PC-3 (cell line): Measurements from ENCODE around the gene CHKB.
"Not testable (repeated sequence)": the region's sequence is repeated elsewhere in the genome, so short reads cannot be mapped to it uniquely, and the experiment has no call there.

ENCODE experiments used
- EZH2phosphoT487 ChIP-seq: fragments of 300-600 bp; sonication (generic); IDR thresholded peaks from 2 replicates; pipeline ENCODE4 v1.6.1; 2018; ENCODE audit warnings: mild to moderate bottlenecking, antibody characterized with exemption, low read length, borderline replicate concordance
- TF ChIP-seq, protein P1 (sequence below): fragments of 300-600 bp; sonication (generic); conservative IDR thresholded peaks from 2 replicates; pipeline ENCODE4 v1.5.1; 2017; ENCODE audit warnings: antibody characterized with exemption, low read depth, mild to moderate bottlenecking, low read length

DNA sequence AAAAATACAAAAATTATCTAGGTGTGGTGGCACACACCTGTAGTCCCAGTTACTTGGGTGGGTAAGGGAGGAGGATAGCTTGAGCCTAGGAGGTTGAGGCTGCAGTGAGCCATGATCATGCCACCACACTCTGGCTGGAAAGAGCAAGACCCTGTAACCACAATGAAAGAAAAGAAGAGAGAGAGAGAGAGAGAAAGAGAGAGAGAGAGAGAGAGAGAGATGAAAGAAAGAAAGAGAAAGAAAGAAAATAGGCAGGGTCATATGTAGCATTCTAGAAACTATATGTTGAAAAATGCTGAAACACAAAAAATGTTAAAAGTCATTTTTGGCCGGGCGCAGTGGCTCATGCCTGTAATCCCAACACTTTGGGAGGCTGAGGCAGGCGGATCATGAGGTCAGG is 31.6 kb upstream of the CHKB start:
- TF ChIP-seq, protein P1, sequence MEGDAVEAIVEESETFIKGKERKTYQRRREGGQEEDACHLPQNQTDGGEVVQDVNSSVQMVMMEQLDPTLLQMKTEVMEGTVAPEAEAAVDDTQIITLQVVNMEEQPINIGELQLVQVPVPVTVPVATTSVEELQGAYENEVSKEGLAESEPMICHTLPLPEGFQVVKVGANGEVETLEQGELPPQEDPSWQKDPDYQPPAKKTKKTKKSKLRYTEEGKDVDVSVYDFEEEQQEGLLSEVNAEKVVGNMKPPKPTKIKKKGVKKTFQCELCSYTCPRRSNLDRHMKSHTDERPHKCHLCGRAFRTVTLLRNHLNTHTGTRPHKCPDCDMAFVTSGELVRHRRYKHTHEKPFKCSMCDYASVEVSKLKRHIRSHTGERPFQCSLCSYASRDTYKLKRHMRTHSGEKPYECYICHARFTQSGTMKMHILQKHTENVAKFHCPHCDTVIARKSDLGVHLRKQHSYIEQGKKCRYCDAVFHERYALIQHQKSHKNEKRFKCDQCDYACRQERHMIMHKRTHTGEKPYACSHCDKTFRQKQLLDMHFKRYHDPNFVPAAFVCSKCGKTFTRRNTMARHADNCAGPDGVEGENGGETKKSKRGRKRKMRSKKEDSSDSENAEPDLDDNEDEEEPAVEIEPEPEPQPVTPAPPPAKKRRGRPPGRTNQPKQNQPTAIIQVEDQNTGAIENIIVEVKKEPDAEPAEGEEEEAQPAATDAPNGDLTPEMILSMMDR = not testable (repeated sequence)
- TF ChIP-seq EZH2phosphoT487 = not testable (repeated sequence)
